A549 (cell line): Measurements from ENCODE around the gene COL4A6. TPM values are rescaled to one million over a fixed set of nuclear protein-coding genes. Genes with fewer than 3 reads are reported as not detected.

Experiments
- ATAC-seq, 2 experiments: fragments of 200-7000 bp in 1 of 2; fragments of >200 bp in 1 of 2; cut with Nextera tagmentation in 1 of 2; cut with Tn5 transposase in 1 of 2; 3 replicates each; pipeline versions ENCODE4 v1.8.0 to v1.9.1; 2018 to 2020; ENCODE audit warnings: mild to moderate bottlenecking in 1 of 2, moderate library complexity in 1 of 2
- CTCF ChIA-PET: fragments of 300-600 bp; sonication (Branson Sonifier 250); formaldehyde crosslinking; extraction: SDS; loops from one replicate; lab custom pipeline; 2021; ENCODE audit warnings: antibody characterized with exemption, inconsistent platforms; lab: Yijun Ruan, JAX
- POLR2A ChIA-PET: fragments of 350-600 bp; formaldehyde crosslinking; extraction: SDS; loops from one replicate; lab custom pipeline; 2021; ENCODE audit warnings: antibody characterized with exemption, inconsistent platforms; lab: Yijun Ruan, JAX
- DNase-seq, 2 experiments: peaks; one replicate each; pipeline versions ENCODE4 v3.0.0 to v3.0.0-alpha.2; 2011 to 2016; ENCODE audit warnings: low read depth in 1 of 2, low spot score in 1 of 2
- FAIRE-seq: peaks from 2 replicates; lab custom pipeline; 2011; peaks lifted over from hg19 to GRCh38; lab: Jason Lieb, UNC
- H3K27ac ChIP-seq, 2 experiments: fragments of >200 bp; sonication (Bioruptor Twin); formaldehyde crosslinking; 3 replicates each; pipeline ENCODE4 v1.5.1; 2016 to 2017
- H3K4me1 ChIP-seq: fragments of >200 bp; sonication (Bioruptor Twin); formaldehyde crosslinking; 3 replicates; pipeline ENCODE4 v1.6.1; 2016
- H3K4me2 ChIP-seq: fragments of >200 bp; sonication (Bioruptor Twin); formaldehyde crosslinking; 3 replicates; pipeline ENCODE4 v1.6.1; 2016
- H3K4me3 ChIP-seq: fragments of >200 bp; sonication (Bioruptor Twin); formaldehyde crosslinking; 3 replicates; pipeline ENCODE4 v1.5.1; 2016
- H3K9me3 ChIP-seq: fragments of >200 bp; sonication (Bioruptor Twin); formaldehyde crosslinking; 3 replicates; pipeline ENCODE4 v1.6.1; 2016
- BHLHE40 ChIP-seq: IDR thresholded peaks from 2 replicates; pipeline ENCODE4 v1.6.1; 2012; ENCODE audit warnings: low read depth, low read length, inconsistent platforms
- CBX8 ChIP-seq: fragments of 200-600 bp; sonication (generic); IDR thresholded peaks from 2 replicates; pipeline ENCODE4 v1.6.1; 2016
- EHMT2 ChIP-seq: fragments of 200-600 bp; sonication (generic); IDR thresholded peaks from 2 replicates; pipeline ENCODE4 v1.6.1; 2016; ENCODE audit warnings: antibody characterized with exemption, low read depth, mild to moderate bottlenecking, moderate library complexity
- ESRRA ChIP-seq: fragments of 150-350 bp; IDR thresholded peaks from 2 replicates; pipeline ENCODE4 v1.6.1; 2014; ENCODE audit warnings: mild to moderate bottlenecking, low read length, borderline replicate concordance
- FOXS1 ChIP-seq: fragments of 250-450 bp; sonication (Bioruptor Pico); IDR thresholded peaks from 2 replicates; pipeline ENCODE4 v1.5.0; 2020; ENCODE audit warnings: mild to moderate bottlenecking, moderate library complexity
- GATA3 ChIP-seq: IDR thresholded peaks from 2 replicates; pipeline ENCODE4 v1.6.1; 2012; ENCODE audit warnings: borderline replicate concordance
- HEYL ChIP-seq: fragments of 250-450 bp; sonication (Bioruptor Pico); IDR thresholded peaks from 2 replicates; pipeline ENCODE4 v1.8.0; 2021; ENCODE audit warnings: mild to moderate bottlenecking, moderate library complexity
- HOXA7 ChIP-seq: fragments of 250-450 bp; sonication (Bioruptor Pico); IDR thresholded peaks from 2 replicates; pipeline ENCODE4 v1.5.0; 2020; ENCODE audit warnings: mild to moderate bottlenecking, moderate library complexity
- JUN ChIP-seq, 2 experiments: fragments of >200 bp; sonication (Bioruptor Twin); formaldehyde crosslinking; IDR thresholded peaks; 2 replicates in 1 of 2; 3 replicates in 1 of 2; pipeline ENCODE4 v1.6.1; 2016 to 2017
- MAFK ChIP-seq: fragments of 450-650 bp; IDR thresholded peaks from 2 replicates; pipeline ENCODE4 v1.6.1; 2014; ENCODE audit not compliant: partially characterized antibody
- NPAS2 ChIP-seq: fragments of 250-450 bp; sonication (Bioruptor Pico); IDR thresholded peaks from 2 replicates; pipeline ENCODE4 v1.8.0; 2022; ENCODE audit warnings: mild to moderate bottlenecking, moderate library complexity, borderline replicate concordance
- RARB ChIP-seq: fragments of 250-450 bp; sonication (Bioruptor Pico); IDR thresholded peaks from 2 replicates; pipeline ENCODE4 v1.8.0; 2021; ENCODE audit warnings: mild to moderate bottlenecking, moderate library complexity
- SMC3 ChIP-seq: fragments of >200 bp; sonication (Bioruptor Twin); formaldehyde crosslinking; IDR thresholded peaks from 3 replicates; pipeline ENCODE4 v1.6.1; 2018; ENCODE audit warnings: inconsistent platforms
- SREBF2 ChIP-seq: fragments of 450-650 bp; IDR thresholded peaks from 2 replicates; pipeline ENCODE4 v1.6.1; 2014; ENCODE audit warnings: mild to moderate bottlenecking, moderate library complexity
- TFCP2L1 ChIP-seq: fragments of 250-450 bp; sonication (Bioruptor Pico); IDR thresholded peaks from 2 replicates; pipeline ENCODE4 v1.5.0; 2021; ENCODE audit warnings: mild to moderate bottlenecking
- ZC3H11A ChIP-seq: fragments of 450-650 bp; IDR thresholded peaks from 2 replicates; pipeline ENCODE4 v1.6.1; 2014; ENCODE audit warnings: antibody characterized with exemption, mild to moderate bottlenecking
- ZFP36 ChIP-seq: fragments of 450-650 bp; IDR thresholded peaks from 2 replicates; pipeline ENCODE4 v1.6.1; 2014; ENCODE audit warnings: borderline replicate concordance; ENCODE audit not compliant: partially characterized antibody
- ZNF302 ChIP-seq: fragments of 250-450 bp; sonication (Bioruptor Pico); IDR thresholded peaks from 2 replicates; pipeline ENCODE4 v1.9.0; 2021; ENCODE audit warnings: inconsistent platforms, mild to moderate bottlenecking, moderate library complexity
- ZSCAN20 ChIP-seq: fragments of 250-450 bp; sonication (Bioruptor Pico); IDR thresholded peaks from 2 replicates; pipeline ENCODE4 v1.8.0; 2022; ENCODE audit warnings: mild to moderate bottlenecking, moderate library complexity
- WGBS: methylation state at CpG from one replicate; pipeline ENCODE4 v1.1.6; 2017; ENCODE audit errors: missing lambda C conversion rate; 5-methylcytosine and 5-hydroxymethylcytosine counted together
- polyA plus RNA-seq, 4 experiments: library from polyadenylated mRNA; depleted of rRNA in 3 of 4; stranded (reverse); fragments of >200 nt; fragmentation: RNase III in 1 of 4; extraction: RNeasy Plus Mini Kit Qiagen cat#74134 plus additional on column Dnase treatment in 1 of 4; gene quantifications; 2 replicates in 3 of 4; 3 replicates in 1 of 4; pipeline ENCODE4 v1.2.3, GENCODE V29; 2011 to 2017
- TF ChIP-seq, protein P1 (sequence below): fragments of 150-350 bp; IDR thresholded peaks from 2 replicates; pipeline ENCODE4 v1.6.1; 2014; ENCODE audit warnings: low read depth, mild to moderate bottlenecking, low read length
- TF ChIP-seq, protein P2 (sequence below): fragments of >200 bp; sonication (Bioruptor Twin); formaldehyde crosslinking; IDR thresholded peaks from 3 replicates; pipeline ENCODE4 v1.6.1; 2016
- TF ChIP-seq, protein P3 (sequence below): IDR thresholded peaks from 2 replicates; pipeline ENCODE4 v1.6.1; 2012; ENCODE audit warnings: low read depth, borderline replicate concordance
- TF ChIP-seq, protein P4 (sequence below): IDR thresholded peaks from 2 replicates; pipeline ENCODE4 v1.6.1; 2012
- TF ChIP-seq, protein P5 (sequence below): fragments of 250-450 bp; sonication (Bioruptor Pico); IDR thresholded peaks from 2 replicates; pipeline ENCODE4 v1.5.0; 2021; ENCODE audit warnings: mild to moderate bottlenecking, moderate library complexity, borderline replicate concordance
- TF ChIP-seq, protein P6 (sequence below): fragments of 450-650 bp; IDR thresholded peaks from 2 replicates; pipeline ENCODE4 v1.6.1; 2014; ENCODE audit warnings: antibody characterized with exemption

The COL4A6 gene
- polyA plus RNA-seq, 2 of the 4 experiments (the other 2 are of a cell fraction) = 13.0 to 19.8 TPM

DNA sequence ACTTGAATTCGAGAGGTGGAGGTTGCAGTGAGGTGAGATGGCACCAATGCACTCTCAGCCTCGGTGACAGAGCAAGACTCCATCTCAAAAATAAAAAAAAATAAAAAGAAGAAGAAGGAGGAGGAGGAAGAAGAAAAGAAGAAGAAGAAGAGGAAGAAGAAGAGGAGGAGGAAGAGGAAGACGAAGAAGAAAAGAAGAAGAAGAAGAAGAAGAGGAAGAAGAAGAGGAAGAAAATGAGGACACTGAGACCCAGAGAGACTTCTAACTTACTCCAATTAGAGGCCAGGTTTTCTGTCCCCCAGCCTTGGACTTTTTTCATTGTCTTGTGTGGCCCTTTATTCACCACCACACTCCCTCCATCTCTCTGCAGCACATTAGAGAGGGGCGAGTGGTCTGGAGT is 276.0 kb downstream of the COL4A6 start:
- TF ChIP-seq, protein P1, sequence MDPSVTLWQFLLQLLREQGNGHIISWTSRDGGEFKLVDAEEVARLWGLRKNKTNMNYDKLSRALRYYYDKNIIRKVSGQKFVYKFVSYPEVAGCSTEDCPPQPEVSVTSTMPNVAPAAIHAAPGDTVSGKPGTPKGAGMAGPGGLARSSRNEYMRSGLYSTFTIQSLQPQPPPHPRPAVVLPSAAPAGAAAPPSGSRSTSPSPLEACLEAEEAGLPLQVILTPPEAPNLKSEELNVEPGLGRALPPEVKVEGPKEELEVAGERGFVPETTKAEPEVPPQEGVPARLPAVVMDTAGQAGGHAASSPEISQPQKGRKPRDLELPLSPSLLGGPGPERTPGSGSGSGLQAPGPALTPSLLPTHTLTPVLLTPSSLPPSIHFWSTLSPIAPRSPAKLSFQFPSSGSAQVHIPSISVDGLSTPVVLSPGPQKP = no peak
- TF ChIP-seq BHLHE40 (no peak), EHMT2 (no peak), HOXA7 (CRISPR knock-in tag) (no peak), ESRRA (no peak), RARB (CRISPR knock-in tag) (no peak), NPAS2 (CRISPR knock-in tag) (no peak), SREBF2 (no peak), TFCP2L1 (CRISPR knock-in tag) (no peak), MAFK (no peak), GATA3 (no peak), ZC3H11A (no peak), CBX8 (no peak), HEYL (CRISPR knock-in tag) (no peak)
- TF ChIP-seq, protein P2, sequence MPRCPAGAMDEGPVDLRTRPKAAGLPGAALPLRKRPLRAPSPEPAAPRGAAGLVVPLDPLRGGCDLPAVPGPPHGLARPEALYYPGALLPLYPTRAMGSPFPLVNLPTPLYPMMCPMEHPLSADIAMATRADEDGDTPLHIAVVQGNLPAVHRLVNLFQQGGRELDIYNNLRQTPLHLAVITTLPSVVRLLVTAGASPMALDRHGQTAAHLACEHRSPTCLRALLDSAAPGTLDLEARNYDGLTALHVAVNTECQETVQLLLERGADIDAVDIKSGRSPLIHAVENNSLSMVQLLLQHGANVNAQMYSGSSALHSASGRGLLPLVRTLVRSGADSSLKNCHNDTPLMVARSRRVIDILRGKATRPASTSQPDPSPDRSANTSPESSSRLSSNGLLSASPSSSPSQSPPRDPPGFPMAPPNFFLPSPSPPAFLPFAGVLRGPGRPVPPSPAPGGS = no peak
- TF ChIP-seq, protein P3, sequence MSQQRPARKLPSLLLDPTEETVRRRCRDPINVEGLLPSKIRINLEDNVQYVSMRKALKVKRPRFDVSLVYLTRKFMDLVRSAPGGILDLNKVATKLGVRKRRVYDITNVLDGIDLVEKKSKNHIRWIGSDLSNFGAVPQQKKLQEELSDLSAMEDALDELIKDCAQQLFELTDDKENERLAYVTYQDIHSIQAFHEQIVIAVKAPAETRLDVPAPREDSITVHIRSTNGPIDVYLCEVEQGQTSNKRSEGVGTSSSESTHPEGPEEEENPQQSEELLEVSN = no peak
- TF ChIP-seq, protein P4, sequence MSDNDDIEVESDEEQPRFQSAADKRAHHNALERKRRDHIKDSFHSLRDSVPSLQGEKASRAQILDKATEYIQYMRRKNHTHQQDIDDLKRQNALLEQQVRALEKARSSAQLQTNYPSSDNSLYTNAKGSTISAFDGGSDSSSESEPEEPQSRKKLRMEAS = no peak
- H3K4me2 ChIP-seq = no peak overlapping the region

DNA sequence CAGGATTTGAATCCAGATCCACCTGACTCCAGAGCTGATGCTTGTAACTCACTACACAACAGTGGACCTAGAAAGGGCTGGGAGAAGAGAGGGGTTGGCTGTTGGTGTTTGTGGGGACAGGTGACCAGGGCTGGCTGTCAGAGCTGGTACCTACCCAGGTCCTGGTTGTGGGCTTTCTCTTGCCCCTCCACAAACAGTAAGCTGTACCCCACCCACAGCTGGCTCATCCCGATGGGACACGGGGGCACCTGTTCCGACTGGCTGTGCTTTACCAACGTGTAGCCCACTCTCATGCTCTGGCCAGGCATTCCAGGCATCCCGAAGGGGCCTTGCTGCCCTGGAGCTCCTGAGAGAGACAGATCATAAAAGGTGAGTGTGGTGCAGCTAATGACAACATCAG is 277.9 kb downstream of the COL4A6 start:
- Histone ChIP-seq H3K4me1 (no peaks in the 10 kb centered on the region), H3K4me2 (no peak overlapping the region), H3K4me3 (no peak overlapping the region), H3K27ac (no peak overlapping the region), H3K9me3 (no peaks in the 10 kb centered on the region)
- DNase-seq (no peak), FAIRE-seq (no peak), ATAC-seq (no peak)
- TF ChIP-seq GATA3 (no peak), ZFP36 (no peak), SMC3 (no peak), ZSCAN20 (no peak), JUN (IDR thresholded peaks at IDR 0.05) (no peak)
- POLR2A ChIA-PET = no interaction called here
- CTCF ChIA-PET = interaction anchor here (0.5 to 1.1 kb wide), 3 partner anchors 9 to 404 kb away, joined by 3 read pairs; no protein-coding TSS in a partner anchor
- 78% methylated on average over 5 of the region's 5 CpGs for WGBS

More for the DNA sequence above, 276.0 kb downstream of the COL4A6 start:
- Histone ChIP-seq H3K4me1 (peaks cover 9% of the 10 kb centered on the region), H3K4me3 (no peak overlapping the region), H3K27ac (no peak overlapping the region), H3K9me3 (no peaks in the 10 kb centered on the region)
- CTCF ChIA-PET = interaction anchor here (1.5 kb wide), 1 partner anchor 62 kb away, joined by 3 read pairs; no protein-coding TSS in a partner anchor
- FAIRE-seq = no peak
- WGBS = 64% methylated on average over 4 of the region's 4 CpGs
- ATAC-seq = no peak
- no peak for DNase-seq
- POLR2A ChIA-PET = no interaction called here

DNA sequence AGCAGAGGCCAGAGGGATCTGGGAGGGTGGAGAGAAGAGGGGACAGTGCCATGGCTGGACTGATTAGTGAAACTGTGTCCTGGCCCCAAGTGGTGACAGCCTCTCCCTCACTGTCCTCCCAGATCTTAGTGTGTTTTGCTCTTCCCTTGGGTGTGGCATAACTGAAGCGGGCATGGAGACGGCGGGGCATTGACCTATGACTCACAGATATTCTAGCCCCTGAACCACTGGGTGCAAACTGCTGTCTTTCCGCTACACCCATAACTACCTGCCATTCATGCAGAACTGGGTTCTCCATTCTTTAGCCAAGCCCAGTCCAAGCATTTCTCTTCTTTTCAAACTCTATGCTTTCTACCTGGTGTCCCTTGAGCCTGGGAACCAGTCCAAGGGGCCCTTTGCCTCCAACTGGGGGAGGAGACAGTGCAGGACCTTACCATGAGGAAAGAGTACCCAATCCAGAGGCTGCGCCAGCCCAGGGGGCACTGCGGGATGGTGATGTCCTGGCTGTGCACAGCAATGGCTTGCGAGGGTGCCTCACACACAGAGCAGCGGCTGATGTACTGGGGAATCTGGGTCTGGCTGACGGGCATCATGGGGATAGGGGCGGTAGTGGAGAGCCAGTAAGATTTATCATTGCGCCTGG is 279.1 kb downstream of the COL4A6 start:
- WGBS = 67% methylated on average over 6 of the region's 11 CpGs
- no peak overlapping the region for H3K4me2 ChIP-seq
- DNase-seq (no peak), ATAC-seq (no peak), FAIRE-seq (no peak)
- no peak overlapping the region for H3K27ac ChIP-seq
- no peaks in the 10 kb centered on the region for H3K4me1 ChIP-seq
- TF ChIP-seq ZNF302 (CRISPR knock-in tag) (no peak), FOXS1 (CRISPR knock-in tag) (no peak)
- TF ChIP-seq, protein P5, sequence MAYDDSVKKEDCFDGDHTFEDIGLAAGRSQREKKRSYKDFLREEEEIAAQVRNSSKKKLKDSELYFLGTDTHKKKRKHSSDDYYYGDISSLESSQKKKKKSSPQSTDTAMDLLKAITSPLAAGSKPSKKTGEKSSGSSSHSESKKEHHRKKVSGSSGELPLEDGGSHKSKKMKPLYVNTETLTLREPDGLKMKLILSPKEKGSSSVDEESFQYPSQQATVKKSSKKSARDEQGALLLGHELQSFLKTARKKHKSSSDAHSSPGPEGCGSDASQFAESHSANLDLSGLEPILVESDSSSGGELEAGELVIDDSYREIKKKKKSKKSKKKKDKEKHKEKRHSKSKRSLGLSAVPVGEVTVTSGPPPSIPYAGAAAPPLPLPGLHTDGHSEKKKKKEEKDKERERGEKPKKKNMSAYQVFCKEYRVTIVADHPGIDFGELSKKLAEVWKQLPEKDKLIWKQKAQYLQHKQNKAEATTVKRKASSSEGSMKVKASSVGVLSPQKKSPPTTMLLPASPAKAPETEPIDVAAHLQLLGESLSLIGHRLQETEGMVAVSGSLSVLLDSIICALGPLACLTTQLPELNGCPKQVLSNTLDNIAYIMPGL (CRISPR knock-in tag) = no peak
- TF ChIP-seq, protein P6, sequence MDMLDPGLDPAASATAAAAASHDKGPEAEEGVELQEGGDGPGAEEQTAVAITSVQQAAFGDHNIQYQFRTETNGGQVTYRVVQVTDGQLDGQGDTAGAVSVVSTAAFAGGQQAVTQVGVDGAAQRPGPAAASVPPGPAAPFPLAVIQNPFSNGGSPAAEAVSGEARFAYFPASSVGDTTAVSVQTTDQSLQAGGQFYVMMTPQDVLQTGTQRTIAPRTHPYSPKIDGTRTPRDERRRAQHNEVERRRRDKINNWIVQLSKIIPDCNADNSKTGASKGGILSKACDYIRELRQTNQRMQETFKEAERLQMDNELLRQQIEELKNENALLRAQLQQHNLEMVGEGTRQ = no peak
- ChIA-PET POLR2A (no interaction called here), CTCF (no interaction called here)
- H3K9me3 ChIP-seq = no peaks in the 10 kb centered on the region
- H3K4me3 ChIP-seq = no peak overlapping the region
